SK-N-MC (cell line): ENCODE results near the gene C22orf23.
A peak's percentile ranks its signal among the peaks of the same experiment; 100 is the strongest.

Experiments used
- DNase-seq: peaks from one replicate; pipeline ENCODE4 v3.0.0-alpha.2; 2011; ENCODE audit warnings: low read depth, low spot score
- H3K27ac ChIP-seq: fragments of 200-600 bp; sonication (generic); 2 replicates; pipeline ENCODE4 v1.5.1; 2016; ENCODE audit warnings: mixed run types
- H3K36me3 ChIP-seq: fragments of 200-600 bp; sonication (generic); 2 replicates; pipeline ENCODE4 v1.6.1; 2017; ENCODE audit warnings: antibody characterized with exemption, low read length, mixed read lengths; ENCODE audit not compliant: insufficient read depth
- H3K4me3 ChIP-seq: fragments of 200-600 bp; sonication (generic); 2 replicates; pipeline ENCODE4 v1.5.1; 2016
- H3K9ac ChIP-seq: fragments of 200-600 bp; sonication (generic); 2 replicates; pipeline ENCODE4 v1.8.0; 2017; ENCODE audit warnings: mixed run types, mixed read lengths; ENCODE audit not compliant: insufficient read length
- H3K9me3 ChIP-seq: fragments of 200-600 bp; sonication (generic); 2 replicates; pipeline ENCODE4 v1.6.1; 2017; ENCODE audit warnings: low read depth, mild to moderate bottlenecking, antibody characterized with exemption, low read length, moderate library complexity, mixed read lengths
- EZH2 ChIP-seq: fragments of 200-600 bp; sonication (generic); IDR thresholded peaks from one replicate; pipeline ENCODE4 v1.6.1; 2017; ENCODE audit warnings: antibody characterized with exemption
- FOXP2 ChIP-seq: optimal IDR thresholded peaks from 2 replicates; pipeline ENCODE3; 2011; ENCODE audit warnings: mild to moderate bottlenecking, moderate library complexity; ENCODE audit not compliant: insufficient read depth; ENCODE audit errors: extremely low read length, control extremely low read depth
- POLR2AphosphoS5 ChIP-seq: IDR thresholded peaks from 2 replicates; pipeline ENCODE4 v1.6.1; 2012; ENCODE audit warnings: mild to moderate bottlenecking, low read depth, low read length, borderline replicate concordance

C22orf23 gene

DNA sequence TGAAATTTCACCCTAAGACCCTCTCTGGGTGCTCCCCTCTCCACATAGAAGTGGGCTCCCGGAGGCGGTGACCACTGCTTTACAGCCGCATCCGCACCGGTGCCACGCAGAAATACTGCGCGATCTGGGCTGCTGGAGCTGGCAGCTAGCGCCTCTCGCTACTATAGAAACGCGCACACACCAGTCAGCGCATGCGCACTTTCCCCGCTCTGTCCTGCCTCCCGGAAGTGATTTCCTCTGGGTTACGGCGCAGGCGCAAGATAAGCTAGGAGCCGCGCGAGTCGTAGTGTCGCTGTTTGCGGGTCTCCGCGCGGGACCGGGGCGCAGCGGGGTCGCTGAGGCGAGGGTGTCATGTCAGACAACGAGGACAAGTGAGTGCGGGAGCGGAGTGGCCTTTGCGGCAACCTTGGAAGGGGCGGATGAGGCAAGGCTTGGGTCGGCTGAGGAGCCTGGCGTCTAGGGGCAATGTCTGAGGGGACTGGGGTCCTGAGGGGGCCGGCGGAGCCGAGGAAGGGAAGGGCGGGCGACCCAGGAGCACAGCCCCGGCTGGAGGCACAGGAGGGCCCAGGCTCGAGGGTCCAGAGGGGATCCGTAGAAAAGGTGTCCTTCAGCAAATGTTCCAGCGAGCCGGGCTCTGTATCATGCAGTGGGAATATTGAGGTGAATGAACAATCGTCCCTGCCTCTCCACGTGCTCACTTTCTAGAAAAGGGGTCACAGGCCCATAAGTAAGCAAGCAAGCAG, at the start of gene C22orf23, which contains the start of gene POLR2F:
Gene C22orf23, minus strand, starts transcription at position 165 of the 743 bp plus-strand sequence. CDS start 452 bp downstream, outside the sequence.
Gene POLR2F, plus strand, starts transcription at position 263 of the 743 bp plus-strand sequence. Its CDS starts 89 bp downstream, at position 352.
- H3K9ac ChIP-seq, result peak within 1 kb of the TSS; percentile 96
- peaks cover 21% of the 10 kb centered on the region for H3K36me3 ChIP-seq
- no peak within 1 kb of the TSS for H3K27ac ChIP-seq
- TF ChIP-seq POLR2AphosphoS5, result peak; percentile 97
- no peak for TF ChIP-seq EZH2
- H3K9me3 ChIP-seq, result no peaks in the 10 kb centered on the region
- peak; percentile 66 for DNase-seq
- H3K4me3 ChIP-seq, result peak within 1 kb of the TSS; percentile 100

DNA sequence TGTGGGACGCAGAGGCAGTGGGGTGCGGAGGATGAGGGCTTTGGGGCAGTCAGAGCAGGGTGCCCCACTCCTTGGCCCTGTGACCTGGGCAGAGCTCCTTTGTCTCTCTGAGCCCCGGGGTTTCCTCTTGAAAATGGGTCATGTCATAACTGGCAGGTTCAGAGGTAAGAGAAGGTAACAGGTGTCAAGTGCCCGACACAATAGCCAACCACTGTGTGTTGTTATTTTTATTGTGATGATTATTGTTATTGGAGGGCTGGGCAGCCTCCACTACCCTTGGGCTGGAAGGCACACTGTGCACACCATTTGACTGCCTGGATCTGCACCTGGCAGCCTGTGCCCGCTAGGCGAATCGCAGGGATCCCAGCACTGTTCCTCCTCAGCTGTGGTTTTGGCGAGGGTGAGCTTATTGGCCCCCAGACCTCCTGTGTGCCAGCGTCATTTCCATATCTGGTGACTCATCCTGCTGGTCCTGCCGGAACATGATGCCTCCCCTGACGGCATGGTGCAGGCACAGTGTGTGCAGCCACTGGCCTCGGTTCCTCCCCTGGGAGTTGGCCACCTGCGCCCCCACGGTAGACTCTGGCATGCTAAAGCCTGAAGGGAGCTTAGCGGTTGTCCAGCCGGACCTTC, 46.4 kb upstream of the C22orf23 start:
- H3K9me3 ChIP-seq, result no peaks in the 10 kb centered on the region
- TF ChIP-seq POLR2AphosphoS5, result no peak
- no peak for TF ChIP-seq EZH2
- TF ChIP-seq FOXP2, result no peak
- no peak for DNase-seq
- no peaks in the 10 kb centered on the region for H3K36me3 ChIP-seq
- no peak overlapping the region for H3K9ac ChIP-seq
- no peak overlapping the region for H3K27ac ChIP-seq
- H3K4me3 ChIP-seq, result no peak overlapping the region

DNA sequence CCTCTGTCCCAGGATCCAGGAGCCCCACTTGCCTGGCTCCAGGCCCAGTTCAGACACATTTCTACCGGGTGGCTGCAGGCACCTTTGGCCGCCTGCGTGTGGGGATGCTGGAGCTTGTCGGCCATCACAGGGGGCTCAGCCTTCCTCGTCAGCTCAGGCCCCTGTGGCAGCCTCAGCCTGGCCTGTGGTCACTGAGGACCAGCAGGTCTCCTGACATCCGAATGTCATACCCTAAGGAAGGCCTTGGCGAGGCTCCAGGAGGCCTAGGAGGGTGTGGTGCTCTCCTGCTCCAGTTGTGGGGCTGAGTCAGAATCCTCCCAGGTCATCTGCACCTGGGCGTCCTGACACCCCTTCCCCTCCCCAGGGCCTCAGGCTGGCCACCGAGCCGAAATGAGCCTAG, 45.8 kb upstream of the C22orf23 start:
- Histone ChIP-seq H3K4me3 (no peak overlapping the region), H3K9ac (no peak overlapping the region), H3K27ac (no peak overlapping the region), H3K36me3 (no peaks in the 10 kb centered on the region), H3K9me3 (no peaks in the 10 kb centered on the region)
- DNase-seq, result no peak
- TF ChIP-seq EZH2 (no peak), FOXP2 (no peak), POLR2AphosphoS5 (no peak)

DNA sequence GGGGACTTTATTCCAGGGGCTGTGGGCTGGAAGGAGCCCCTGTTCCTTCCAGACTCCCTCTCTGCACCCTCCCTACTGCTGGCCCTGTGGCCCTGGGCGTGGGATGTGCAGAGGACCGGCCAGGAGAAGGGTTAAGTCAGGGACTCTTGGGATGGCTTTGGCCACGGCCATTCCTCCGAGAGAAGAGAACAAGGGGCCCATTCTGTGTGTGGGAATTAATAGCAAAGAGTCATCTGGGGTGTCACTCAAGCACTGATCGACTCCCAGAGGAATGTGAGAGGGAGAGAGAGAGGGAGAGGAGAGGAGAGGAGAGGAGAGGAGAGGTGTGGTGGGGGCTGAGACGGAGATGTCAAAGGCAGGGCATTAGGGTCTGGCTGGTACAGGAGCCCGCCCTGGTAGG, 45.1 kb upstream of the C22orf23 start:
- Histone ChIP-seq H3K4me3 (no peak overlapping the region), H3K36me3 (no peaks in the 10 kb centered on the region), H3K9ac (no peak overlapping the region), H3K9me3 (no peaks in the 10 kb centered on the region), H3K27ac (no peak overlapping the region)
- TF ChIP-seq EZH2, result no peak
- DNase-seq, result no peak

DNA sequence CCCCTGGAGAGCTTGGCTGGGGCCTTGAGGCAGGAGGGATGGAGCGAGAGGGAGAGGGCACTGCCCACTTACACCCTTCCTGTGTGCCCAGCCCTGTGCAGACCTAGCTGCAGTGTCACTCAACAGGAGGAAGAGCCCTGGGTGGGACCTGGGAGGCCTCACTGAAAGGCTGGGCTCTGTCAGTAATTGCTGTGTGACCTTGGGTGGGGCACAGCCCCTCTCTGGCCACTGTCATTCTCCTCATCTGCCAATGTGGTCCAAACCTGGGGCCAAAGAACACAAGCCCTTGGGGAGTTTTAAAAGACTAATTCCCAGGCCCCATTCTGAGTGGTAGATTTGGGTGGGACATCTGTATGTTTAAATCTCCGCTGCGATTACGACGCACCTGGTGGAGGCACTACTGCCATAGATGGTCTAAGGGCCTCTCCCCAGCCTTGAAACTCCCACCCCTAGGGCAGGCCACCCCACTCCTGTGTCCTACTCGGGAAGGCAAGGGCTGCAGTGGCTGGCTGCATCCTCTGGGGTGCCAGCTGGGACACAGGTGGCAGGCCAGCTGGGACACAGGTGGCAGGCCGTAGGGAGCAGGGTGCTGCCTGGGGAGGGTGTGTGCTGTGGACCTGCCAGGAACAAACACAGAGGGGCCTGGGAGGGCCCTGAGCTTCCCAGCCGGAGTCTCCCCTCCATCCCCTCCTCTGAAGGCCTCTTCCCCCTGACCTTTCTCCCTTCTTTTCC, 43.3 kb upstream of the C22orf23 start:
- Histone ChIP-seq H3K36me3 (no peaks in the 10 kb centered on the region), H3K9ac (no peak overlapping the region), H3K27ac (no peak overlapping the region), H3K9me3 (no peaks in the 10 kb centered on the region), H3K4me3 (no peak overlapping the region)
- no peak for TF ChIP-seq FOXP2
- no peak for TF ChIP-seq EZH2
- TF ChIP-seq POLR2AphosphoS5, result no peak
- no peak for DNase-seq

DNA sequence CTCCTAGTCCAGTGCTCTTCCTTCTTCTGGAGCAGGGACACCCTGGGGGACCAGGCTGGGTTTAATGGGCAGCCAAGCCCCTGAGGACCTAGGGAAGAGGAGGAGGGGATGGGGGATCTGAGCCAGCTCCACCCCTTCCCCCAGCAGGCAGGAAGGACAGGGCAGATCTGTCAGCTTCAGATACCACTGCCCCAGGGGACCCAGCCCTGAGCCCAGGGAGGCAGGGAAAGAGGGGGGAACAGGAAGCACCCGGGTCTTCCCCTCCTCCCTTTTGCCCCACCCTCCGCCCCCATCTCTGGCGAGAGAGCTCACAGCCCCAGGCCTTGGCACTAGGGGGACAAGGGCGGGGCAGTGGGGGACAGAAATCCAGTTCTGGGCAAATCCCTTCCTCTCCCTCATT, 42.7 kb upstream of the C22orf23 start:
- no peak for TF ChIP-seq POLR2AphosphoS5
- TF ChIP-seq EZH2, result no peak
- TF ChIP-seq FOXP2, result no peak
- no peak overlapping the region for H3K9ac ChIP-seq
- H3K27ac ChIP-seq, result no peak overlapping the region
- peak overlapping the region; percentile 25; the same call in 1 of the 2 replicates for H3K4me3 ChIP-seq
- no peak for DNase-seq
- no peaks in the 10 kb centered on the region for H3K9me3 ChIP-seq
- no peaks in the 10 kb centered on the region for H3K36me3 ChIP-seq

DNA sequence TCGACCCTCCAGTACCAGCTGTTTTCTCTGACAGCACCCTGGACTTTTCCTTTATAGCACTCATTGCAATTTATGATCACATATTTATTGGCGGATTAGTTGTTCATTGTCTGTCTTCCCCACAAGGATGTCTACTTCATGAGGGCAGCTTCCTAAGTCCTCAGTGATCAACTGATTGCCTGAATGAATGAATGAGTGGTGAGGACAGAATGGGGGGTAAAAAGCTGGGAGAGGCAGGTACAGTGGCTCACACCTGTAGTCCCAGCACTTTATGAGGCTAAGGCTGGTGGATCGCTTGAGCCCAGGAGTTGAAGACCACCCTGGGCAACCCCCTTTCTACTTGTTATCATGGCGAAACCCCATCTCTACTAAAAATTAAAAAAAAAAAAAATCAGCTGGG, 42.1 kb upstream of the C22orf23 start:
- TF ChIP-seq POLR2AphosphoS5 (no peak), EZH2 (no peak), FOXP2 (no peak)
- Histone ChIP-seq H3K27ac (no peak overlapping the region), H3K9ac (no peak overlapping the region), H3K9me3 (no peaks in the 10 kb centered on the region), H3K36me3 (no peaks in the 10 kb centered on the region), H3K4me3 (no peak overlapping the region)
- DNase-seq, result no peak

DNA sequence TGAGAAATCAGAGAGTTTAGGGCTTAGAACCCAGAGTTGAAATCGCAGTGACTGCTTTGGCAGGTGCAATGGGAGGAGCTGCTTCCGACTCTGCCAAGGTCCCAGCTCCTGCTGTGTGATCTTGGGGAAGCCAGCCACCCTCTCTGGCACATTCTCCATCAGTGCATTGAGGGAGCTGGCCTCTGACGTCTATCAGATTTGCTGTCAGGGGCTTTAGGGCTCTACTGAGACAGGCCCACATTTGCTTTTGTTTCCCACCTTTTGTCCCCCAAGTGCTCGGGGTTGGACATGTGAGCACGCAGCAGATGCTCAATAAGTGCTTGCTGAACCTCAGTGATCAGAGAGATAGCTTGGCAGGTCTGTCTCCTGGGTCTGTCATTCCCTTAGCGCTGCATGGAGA, 41.6 kb upstream of the C22orf23 start:
- DNase-seq, result no peak
- no peak overlapping the region for H3K9ac ChIP-seq
- no peaks in the 10 kb centered on the region for H3K36me3 ChIP-seq
- TF ChIP-seq EZH2 (no peak), POLR2AphosphoS5 (no peak), FOXP2 (no peak)
- H3K9me3 ChIP-seq, result no peaks in the 10 kb centered on the region
- H3K4me3 ChIP-seq, result no peak overlapping the region
- H3K27ac ChIP-seq, result no peak overlapping the region
